ENCODE results near the gene MBLAC1.

MBLAC1 gene

DNA sequence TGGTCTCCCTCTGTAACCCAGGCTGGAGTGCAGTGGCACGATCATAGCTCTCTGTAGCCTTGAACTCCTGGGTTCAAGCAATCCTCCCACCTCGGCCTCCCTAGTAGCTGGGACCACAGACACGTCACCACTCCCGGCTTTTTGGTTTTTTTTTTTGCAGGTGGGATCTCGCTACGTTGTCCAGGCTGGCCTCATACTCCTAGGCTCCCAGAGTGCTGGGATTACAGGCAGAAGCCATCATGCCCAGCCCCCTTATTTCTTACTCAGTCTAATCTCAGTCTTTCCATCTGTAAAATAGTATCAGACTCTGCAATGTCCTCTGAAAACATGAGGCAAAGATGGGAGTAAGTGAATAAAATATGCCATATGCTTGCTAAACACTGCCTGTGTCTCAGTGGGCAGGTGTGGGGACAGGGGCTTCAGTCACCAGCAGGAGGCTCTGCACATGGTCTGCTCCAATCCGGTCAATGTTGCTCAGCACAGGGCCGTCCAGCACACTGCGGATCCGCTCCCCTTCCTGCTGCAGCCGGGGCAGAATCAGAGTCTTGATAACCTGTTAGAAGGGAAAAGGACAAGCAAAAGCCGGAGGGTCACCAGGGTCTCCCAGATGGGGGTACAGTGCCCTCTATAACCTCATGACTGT, 17.1 kb upstream of the MBLAC1 start:
- Histone ChIP-seq H3K9me3 (ENCODE audit: insufficient read depth, low read length, severe bottlenecking) (no peaks in the 10 kb centered on the region), H4K20me1 (ENCODE audit: insufficient read depth, low read length) (no peaks in the 10 kb centered on the region; the same call in 1 of the 2 replicates), H3K4me3 (ENCODE audit: low read depth in 1 of 2, low read length in 2 of 2) (no peak overlapping the region), H3K27me3 (ENCODE audit: insufficient read depth, low read length, poor library complexity) (no peaks in the 10 kb centered on the region), H3K9ac (ENCODE audit: low read depth, low read length) (no peak overlapping the region), H3K4me1 (ENCODE audit: insufficient read depth, low read length) (no peaks in the 10 kb centered on the region), H3K4me2 (ENCODE audit: insufficient read depth, low read length) (no peak overlapping the region), H2AFZ (ENCODE audit: low read depth, low read length) (no peak overlapping the region), H3K27ac (ENCODE audit: low read length) (no peak overlapping the region), H3K79me2 (ENCODE audit: insufficient read depth, low read length) (no peaks in the 10 kb centered on the region), H3K36me3 (ENCODE audit: insufficient read depth, low read length) (peaks cover 90% of the 10 kb centered on the region)
- ATAC-seq (ENCODE audit: insufficient read depth, low read depth), result no peak
- DNase-seq, result no peak
- TF ChIP-seq EZH2 (IDR thresholded peaks at IDR 0.05; ENCODE audit: borderline replicate concordance, low read depth, low read length, severe bottlenecking) (no peak), CTCF (IDR thresholded peaks at IDR 0.05; ENCODE audit: borderline replicate concordance, extremely low read depth, low read length, poor library complexity, severe bottlenecking) (peak; percentile 32)

GRCh38 chr7:100111156-100111555, 15.6 kb upstream of the MBLAC1 start:
- H3K36me3 ChIP-seq (ENCODE audit: insufficient read depth, low read length), result peaks cover 81% of the 10 kb centered on the region
- ATAC-seq (ENCODE audit: insufficient read depth, low read depth) (no peak), DNase-seq (no peak)
- H3K4me1 ChIP-seq (ENCODE audit: insufficient read depth, low read length), result no peaks in the 10 kb centered on the region
- no peak overlapping the region for H3K4me3 ChIP-seq (ENCODE audit: low read depth in 1 of 2, low read length in 2 of 2)
- no peaks in the 10 kb centered on the region; the same call in 1 of the 2 replicates for H4K20me1 ChIP-seq (ENCODE audit: insufficient read depth, low read length)
- no peaks in the 10 kb centered on the region for H3K27me3 ChIP-seq (ENCODE audit: insufficient read depth, low read length, poor library complexity)
- no peak overlapping the region for H3K4me2 ChIP-seq (ENCODE audit: insufficient read depth, low read length)
- H2AFZ ChIP-seq (ENCODE audit: low read depth, low read length), result no peak overlapping the region
- no peaks in the 10 kb centered on the region; the same call in 1 of the 2 replicates for H3K79me2 ChIP-seq (ENCODE audit: insufficient read depth, low read length)
- no peaks in the 10 kb centered on the region for H3K9me3 ChIP-seq (ENCODE audit: insufficient read depth, low read length, severe bottlenecking)
- H3K27ac ChIP-seq (ENCODE audit: low read length), result no peak overlapping the region
- H3K9ac ChIP-seq (ENCODE audit: low read depth, low read length), result no peak overlapping the region
- TF ChIP-seq CTCF (IDR thresholded peaks at IDR 0.05; ENCODE audit: borderline replicate concordance, extremely low read depth, low read length, poor library complexity, severe bottlenecking), result no peak
- no peak for TF ChIP-seq EZH2 (IDR thresholded peaks at IDR 0.05; ENCODE audit: borderline replicate concordance, low read depth, low read length, severe bottlenecking)

- Histone ChIP-seq H3K9me3 (ENCODE audit: insufficient read depth, low read length, severe bottlenecking) (no peaks in the 10 kb centered on the region), H4K20me1 (ENCODE audit: insufficient read depth, low read length) (no peaks in the 10 kb centered on the region; the same call in 1 of the 2 replicates), H3K27me3 (ENCODE audit: insufficient read depth, low read length, poor library complexity) (no peaks in the 10 kb centered on the region), H2AFZ (ENCODE audit: low read depth, low read length) (no peak overlapping the region), H3K27ac (ENCODE audit: low read length) (no peak overlapping the region), H3K79me2 (ENCODE audit: insufficient read depth, low read length) (no peaks in the 10 kb centered on the region; the same call in 1 of the 2 replicates), H3K36me3 (ENCODE audit: insufficient read depth, low read length) (peaks cover 74% of the 10 kb centered on the region), H3K9ac (ENCODE audit: low read depth, low read length) (no peak overlapping the region), H3K4me3 (ENCODE audit: low read depth in 1 of 2, low read length in 2 of 2) (no peak overlapping the region), H3K4me1 (ENCODE audit: insufficient read depth, low read length) (no peaks in the 10 kb centered on the region), H3K4me2 (ENCODE audit: insufficient read depth, low read length) (no peak overlapping the region)
- DNase-seq (no peak), ATAC-seq (ENCODE audit: insufficient read depth, low read depth) (0 out of 3 replicates have a peak, but pooled peaks have one; percentile 20)
- TF ChIP-seq EZH2 (IDR thresholded peaks at IDR 0.05; ENCODE audit: borderline replicate concordance, low read depth, low read length, severe bottlenecking) (no peak), CTCF (IDR thresholded peaks at IDR 0.05; ENCODE audit: borderline replicate concordance, extremely low read depth, low read length, poor library complexity, severe bottlenecking) (no peak)
Observed at GRCh38 chr7:100111914-100112313, 14.9 kb upstream of the MBLAC1 start.

All from DND-41 (cell line).